ENCODE results near the gene ADAMTS4. TPM values are rescaled to one million over a fixed set of nuclear protein-coding genes. Genes with fewer than 3 reads are reported as not detected.

The ADAMTS4 gene
- total and polyA plus RNA-seq, 9 of the 15 experiments (the other 6 are each of a cell fraction or from before 2014, with no cell fraction given): 0.07 to 3.7 (median 0.41) TPM

- no peak for TF ChIP-seq ARID3B (CRISPR knock-in tag; IDR thresholded peaks at IDR 0.05; ENCODE audit: borderline replicate concordance)
- TF ChIP-seq ZNF311 (CRISPR knock-in tag; IDR thresholded peaks at IDR 0.05): no peak
- TF ChIP-seq MLLT1 (IDR thresholded peaks at IDR 0.05): no peak
- TF ChIP-seq IRF9 (tag; IDR thresholded peaks at IDR 0.05): no peak
- TF ChIP-seq HDAC3 (IDR thresholded peaks at IDR 0.05; ENCODE audit: borderline replicate concordance, partially characterized antibody): no peak
- no peak for TF ChIP-seq ZC3H11A (IDR thresholded peaks at IDR 0.05; ENCODE audit: low read depth, low read length)
- TF ChIP-seq SUPT5H (IDR thresholded peaks at IDR 0.05): peak; percentile 83
- TF ChIP-seq NELFE (IDR thresholded peaks at IDR 0.05; ENCODE audit: insufficient read depth, insufficient read length): no peak
- no peak for TF ChIP-seq CBFA2T3 (IDR thresholded peaks at IDR 0.05)
- TF ChIP-seq FUS (optimal IDR thresholded peaks at IDR 0.05; ENCODE audit: low read depth, low read length): no peak
- TF ChIP-seq REST (IDR thresholded peaks at IDR 0.05; ENCODE audit: borderline replicate concordance): no peak
- no peak for TF ChIP-seq REST (CRISPR knock-in tag; IDR thresholded peaks at IDR 0.05; ENCODE audit: low read depth)
- TF ChIP-seq ZNF133 (CRISPR knock-in tag; IDR thresholded peaks at IDR 0.05): no peak
Measured at GRCh38 chr1:161159087-161159912, 39.6 kb downstream of the ADAMTS4 start, which contains the start of gene USP21 (continued).
